ENCODE results near the gene TGFB1I1. TPM values are rescaled to one million over a fixed set of nuclear protein-coding genes. Genes with fewer than 3 reads are reported as not detected.

The TGFB1I1 gene
- total and polyA plus RNA-seq, 2 experiments from 2014 or later, result 4.1 to 4.2 TPM

DNA sequence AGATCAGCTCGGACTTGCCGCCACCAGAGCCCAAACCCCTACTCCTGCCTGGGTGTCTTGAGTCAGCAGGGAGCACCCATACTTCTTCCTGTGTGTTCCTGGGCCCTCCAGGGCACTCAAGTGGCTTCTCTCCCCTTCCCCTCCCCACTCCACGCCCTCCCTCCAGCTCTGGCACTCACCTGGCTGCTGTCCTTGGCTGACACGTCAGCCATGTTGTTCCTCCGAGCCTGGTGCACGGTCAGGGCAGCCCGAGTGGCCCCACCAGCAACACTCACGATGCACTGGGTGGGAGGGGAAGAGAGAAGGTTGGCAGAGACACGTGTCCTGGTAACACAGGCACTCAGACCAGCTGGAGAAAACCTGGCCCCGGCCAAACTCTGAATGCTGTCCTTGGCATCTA is 24.7 kb downstream of the TGFB1I1 start (continued):
- TF ChIP-seq, protein P1, sequence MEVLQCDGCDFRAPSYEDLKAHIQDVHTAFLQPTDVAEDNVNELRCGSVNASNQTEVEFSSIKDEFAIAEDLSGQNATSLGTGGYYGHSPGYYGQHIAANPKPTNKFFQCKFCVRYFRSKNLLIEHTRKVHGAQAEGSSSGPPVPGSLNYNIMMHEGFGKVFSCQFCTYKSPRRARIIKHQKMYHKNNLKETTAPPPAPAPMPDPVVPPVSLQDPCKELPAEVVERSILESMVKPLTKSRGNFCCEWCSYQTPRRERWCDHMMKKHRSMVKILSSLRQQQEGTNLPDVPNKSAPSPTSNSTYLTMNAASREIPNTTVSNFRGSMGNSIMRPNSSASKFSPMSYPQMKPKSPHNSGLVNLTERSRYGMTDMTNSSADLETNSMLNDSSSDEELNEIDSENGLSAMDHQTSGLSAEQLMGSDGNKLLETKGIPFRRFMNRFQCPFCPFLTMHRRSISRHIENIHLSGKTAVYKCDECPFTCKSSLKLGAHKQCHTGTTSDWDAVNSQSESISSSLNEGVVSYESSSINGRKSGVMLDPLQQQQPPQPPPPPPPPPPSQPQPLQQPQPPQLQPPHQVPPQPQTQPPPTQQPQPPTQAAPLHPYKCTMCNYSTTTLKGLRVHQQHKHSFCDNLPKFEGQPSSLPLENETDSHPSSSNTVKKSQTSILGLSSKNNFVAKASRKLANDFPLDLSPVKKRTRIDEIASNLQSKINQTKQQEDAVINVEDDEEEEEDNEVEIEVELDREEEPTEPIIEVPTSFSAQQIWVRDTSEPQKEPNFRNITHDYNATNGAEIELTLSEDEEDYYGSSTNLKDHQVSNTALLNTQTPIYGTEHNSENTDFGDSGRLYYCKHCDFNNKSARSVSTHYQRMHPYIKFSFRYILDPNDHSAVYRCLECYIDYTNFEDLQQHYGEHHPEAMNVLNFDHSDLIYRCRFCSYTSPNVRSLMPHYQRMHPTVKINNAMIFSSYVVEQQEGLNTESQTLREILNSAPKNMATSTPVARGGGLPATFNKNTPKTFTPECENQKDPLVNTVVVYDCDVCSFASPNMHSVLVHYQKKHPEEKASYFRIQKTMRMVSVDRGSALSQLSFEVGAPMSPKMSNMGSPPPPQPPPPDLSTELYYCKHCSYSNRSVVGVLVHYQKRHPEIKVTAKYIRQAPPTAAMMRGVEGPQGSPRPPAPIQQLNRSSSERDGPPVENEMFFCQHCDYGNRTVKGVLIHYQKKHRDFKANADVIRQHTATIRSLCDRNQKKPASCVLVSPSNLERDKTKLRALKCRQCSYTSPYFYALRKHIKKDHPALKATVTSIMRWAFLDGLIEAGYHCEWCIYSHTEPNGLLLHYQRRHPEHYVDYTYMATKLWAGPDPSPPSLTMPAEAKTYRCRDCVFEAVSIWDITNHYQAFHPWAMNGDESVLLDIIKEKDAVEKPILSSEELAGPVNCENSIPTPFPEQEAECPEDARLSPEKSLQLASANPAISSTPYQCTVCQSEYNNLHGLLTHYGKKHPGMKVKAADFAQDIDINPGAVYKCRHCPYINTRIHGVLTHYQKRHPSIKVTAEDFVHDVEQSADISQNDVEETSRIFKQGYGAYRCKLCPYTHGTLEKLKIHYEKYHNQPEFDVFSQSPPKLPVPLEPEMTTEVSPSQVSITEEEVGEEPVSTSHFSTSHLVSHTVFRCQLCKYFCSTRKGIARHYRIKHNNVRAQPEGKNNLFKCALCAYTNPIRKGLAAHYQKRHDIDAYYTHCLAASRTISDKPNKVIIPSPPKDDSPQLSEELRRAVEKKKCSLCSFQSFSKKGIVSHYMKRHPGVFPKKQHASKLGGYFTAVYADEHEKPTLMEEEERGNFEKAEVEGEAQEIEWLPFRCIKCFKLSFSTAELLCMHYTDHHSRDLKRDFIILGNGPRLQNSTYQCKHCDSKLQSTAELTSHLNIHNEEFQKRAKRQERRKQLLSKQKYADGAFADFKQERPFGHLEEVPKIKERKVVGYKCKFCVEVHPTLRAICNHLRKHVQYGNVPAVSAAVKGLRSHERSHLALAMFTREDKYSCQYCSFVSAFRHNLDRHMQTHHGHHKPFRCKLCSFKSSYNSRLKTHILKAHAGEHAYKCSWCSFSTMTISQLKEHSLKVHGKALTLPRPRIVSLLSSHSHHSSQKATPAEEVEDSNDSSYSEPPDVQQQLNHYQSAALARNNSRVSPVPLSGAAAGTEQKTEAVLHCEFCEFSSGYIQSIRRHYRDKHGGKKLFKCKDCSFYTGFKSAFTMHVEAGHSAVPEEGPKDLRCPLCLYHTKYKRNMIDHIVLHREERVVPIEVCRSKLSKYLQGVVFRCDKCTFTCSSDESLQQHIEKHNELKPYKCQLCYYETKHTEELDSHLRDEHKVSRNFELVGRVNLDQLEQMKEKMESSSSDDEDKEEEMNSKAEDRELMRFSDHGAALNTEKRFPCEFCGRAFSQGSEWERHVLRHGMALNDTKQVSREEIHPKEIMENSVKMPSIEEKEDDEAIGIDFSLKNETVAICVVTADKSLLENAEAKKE (CRISPR knock-in tag; IDR thresholded peaks at IDR 0.05), result no peak
- TF ChIP-seq EZH2 (IDR thresholded peaks at IDR 0.05; ENCODE audit: low read depth, unreplicated experiment) (no peak), NANOG (IDR thresholded peaks at IDR 0.05; ENCODE audit: borderline replicate concordance) (no peak), ZNF114 (CRISPR knock-in tag; IDR thresholded peaks at IDR 0.05) (no peak), EZH2phosphoT487 (IDR thresholded peaks at IDR 0.05; ENCODE audit: unreplicated experiment) (no peak), ZNF331 (CRISPR knock-in tag; IDR thresholded peaks at IDR 0.05; ENCODE audit: low read depth) (no peak)

- H2AFZ ChIP-seq, result no peak overlapping the region
- H3K27ac Mint-ChIP-seq, result no peak overlapping the region
- no peaks in the 10 kb centered on the region for H3K27me3 ChIP-seq (ENCODE audit: insufficient read depth)
- ATAC-seq (no peak), DNase-seq (ENCODE audit: low spot score) (no peak)
- peaks cover 3% of the 10 kb centered on the region for H3K27me3 Mint-ChIP-seq (ENCODE audit: insufficient read depth, low read depth, poor library complexity)
- peaks cover 12% of the 10 kb centered on the region for H3K4me1 ChIP-seq (ENCODE audit: insufficient read depth)
- H3K4me1 Mint-ChIP-seq, result peaks cover 22% of the 10 kb centered on the region
- no peak overlapping the region for H3K4me3 Mint-ChIP-seq
- TF ChIP-seq EZH2phosphoT487 (IDR thresholded peaks at IDR 0.05; ENCODE audit: unreplicated experiment) (no peak), ETS1 (IDR thresholded peaks at IDR 0.05) (no peak), POLR2AphosphoS5 (IDR thresholded peaks at IDR 0.05; ENCODE audit: low read depth) (no peak)
- no peaks in the 10 kb centered on the region for H3F3A ChIP-seq (replicated peaks; ENCODE audit: low read depth)
- no peaks in the 10 kb centered on the region for H3K36me3 ChIP-seq (ENCODE audit: insufficient read depth)
- H3K36me3 Mint-ChIP-seq (ENCODE audit: low read depth), result peaks cover 15% of the 10 kb centered on the region; the same call in 2 of the 3 replicates
- H3K27ac ChIP-seq (ENCODE audit: low read depth), result no peak overlapping the region
- no peak overlapping the region for H3K4me3 ChIP-seq
- no peak overlapping the region for H3K4me2 ChIP-seq
- no peaks in the 10 kb centered on the region for H3K79me2 ChIP-seq (replicated peaks; ENCODE audit: insufficient read depth)
- H3K9me3 Mint-ChIP-seq, result no peaks in the 10 kb centered on the region; the same call in 2 of the 3 replicates
- H4K20me1 ChIP-seq (replicated peaks; ENCODE audit: insufficient read depth), result 0 out of 2 replicates have a peak, but pooled peaks cover 4% of the 10 kb centered on the region
- H3K9me2 ChIP-seq (ENCODE audit: insufficient read depth), result no peaks in the 10 kb centered on the region
Measured at GRCh38 chr16:31498493-31498892, 26.5 kb downstream of the TGFB1I1 start.

Measured in GM23338 (cell line).